HL-60 (cell line): Measurements from ENCODE around the gene RPL10A.

Experiments used
- POLR2AphosphoS5 ChIP-seq: IDR thresholded peaks from 2 replicates; pipeline ENCODE4 v1.6.1; 2012; ENCODE audit warnings: low read depth
- TF ChIP-seq, protein P1 (sequence below): IDR thresholded peaks from one replicate; pipeline ENCODE4 v1.5.1; 2011; ENCODE audit warnings: low read length, control low read depth, inconsistent platforms; ENCODE audit not compliant: insufficient read depth
- TF ChIP-seq, protein P2 (sequence below): IDR thresholded peaks from 2 replicates; pipeline ENCODE4 v1.6.1; 2012; ENCODE audit warnings: low read depth; ENCODE audit not compliant: insufficient replicate concordance

GRCh38 chr6:35506536-35506935 lies 38.3 kb downstream of the RPL10A start:
- TF ChIP-seq, protein P1, sequence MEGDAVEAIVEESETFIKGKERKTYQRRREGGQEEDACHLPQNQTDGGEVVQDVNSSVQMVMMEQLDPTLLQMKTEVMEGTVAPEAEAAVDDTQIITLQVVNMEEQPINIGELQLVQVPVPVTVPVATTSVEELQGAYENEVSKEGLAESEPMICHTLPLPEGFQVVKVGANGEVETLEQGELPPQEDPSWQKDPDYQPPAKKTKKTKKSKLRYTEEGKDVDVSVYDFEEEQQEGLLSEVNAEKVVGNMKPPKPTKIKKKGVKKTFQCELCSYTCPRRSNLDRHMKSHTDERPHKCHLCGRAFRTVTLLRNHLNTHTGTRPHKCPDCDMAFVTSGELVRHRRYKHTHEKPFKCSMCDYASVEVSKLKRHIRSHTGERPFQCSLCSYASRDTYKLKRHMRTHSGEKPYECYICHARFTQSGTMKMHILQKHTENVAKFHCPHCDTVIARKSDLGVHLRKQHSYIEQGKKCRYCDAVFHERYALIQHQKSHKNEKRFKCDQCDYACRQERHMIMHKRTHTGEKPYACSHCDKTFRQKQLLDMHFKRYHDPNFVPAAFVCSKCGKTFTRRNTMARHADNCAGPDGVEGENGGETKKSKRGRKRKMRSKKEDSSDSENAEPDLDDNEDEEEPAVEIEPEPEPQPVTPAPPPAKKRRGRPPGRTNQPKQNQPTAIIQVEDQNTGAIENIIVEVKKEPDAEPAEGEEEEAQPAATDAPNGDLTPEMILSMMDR = no peak
- TF ChIP-seq POLR2AphosphoS5 = no peak
- TF ChIP-seq, protein P2, sequence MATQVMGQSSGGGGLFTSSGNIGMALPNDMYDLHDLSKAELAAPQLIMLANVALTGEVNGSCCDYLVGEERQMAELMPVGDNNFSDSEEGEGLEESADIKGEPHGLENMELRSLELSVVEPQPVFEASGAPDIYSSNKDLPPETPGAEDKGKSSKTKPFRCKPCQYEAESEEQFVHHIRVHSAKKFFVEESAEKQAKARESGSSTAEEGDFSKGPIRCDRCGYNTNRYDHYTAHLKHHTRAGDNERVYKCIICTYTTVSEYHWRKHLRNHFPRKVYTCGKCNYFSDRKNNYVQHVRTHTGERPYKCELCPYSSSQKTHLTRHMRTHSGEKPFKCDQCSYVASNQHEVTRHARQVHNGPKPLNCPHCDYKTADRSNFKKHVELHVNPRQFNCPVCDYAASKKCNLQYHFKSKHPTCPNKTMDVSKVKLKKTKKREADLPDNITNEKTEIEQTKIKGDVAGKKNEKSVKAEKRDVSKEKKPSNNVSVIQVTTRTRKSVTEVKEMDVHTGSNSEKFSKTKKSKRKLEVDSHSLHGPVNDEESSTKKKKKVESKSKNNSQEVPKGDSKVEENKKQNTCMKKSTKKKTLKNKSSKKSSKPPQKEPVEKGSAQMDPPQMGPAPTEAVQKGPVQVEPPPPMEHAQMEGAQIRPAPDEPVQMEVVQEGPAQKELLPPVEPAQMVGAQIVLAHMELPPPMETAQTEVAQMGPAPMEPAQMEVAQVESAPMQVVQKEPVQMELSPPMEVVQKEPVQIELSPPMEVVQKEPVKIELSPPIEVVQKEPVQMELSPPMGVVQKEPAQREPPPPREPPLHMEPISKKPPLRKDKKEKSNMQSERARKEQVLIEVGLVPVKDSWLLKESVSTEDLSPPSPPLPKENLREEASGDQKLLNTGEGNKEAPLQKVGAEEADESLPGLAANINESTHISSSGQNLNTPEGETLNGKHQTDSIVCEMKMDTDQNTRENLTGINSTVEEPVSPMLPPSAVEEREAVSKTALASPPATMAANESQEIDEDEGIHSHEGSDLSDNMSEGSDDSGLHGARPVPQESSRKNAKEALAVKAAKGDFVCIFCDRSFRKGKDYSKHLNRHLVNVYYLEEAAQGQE = no peak
